Uterus (tissue), 4 donors: ENCODE data around the gene CARD10. TPM values are rescaled to one million over a fixed set of nuclear protein-coding genes. Genes with fewer than 3 reads are reported as not detected.
"Not testable (repeated sequence)": the region's sequence is repeated elsewhere in the genome, so short reads cannot be mapped to it uniquely, and the experiment has no call there.

ENCODE experiments used
- DNase-seq, 2 donors: peaks; one replicate each; pipeline ENCODE4 v3.0.0-alpha.2; 2019 to 2020
- H3K27ac ChIP-seq, 2 donors: fragments of 200-600 bp; sonication (generic); 1 replicate in 1 of 2; 2 replicates in 1 of 2; pipeline ENCODE4 v1.5.1; 2016 to 2018
- H3K27me3 ChIP-seq, 2 donors: fragments of 200-600 bp; sonication (generic); one replicate each; pipeline ENCODE4 v1.5.1; 2018 to 2019; ENCODE audit warnings: control low read depth in 1 of 2
- H3K36me3 ChIP-seq, 2 donors: fragments of 200-600 bp; sonication (generic); one replicate each; pipeline ENCODE4 v1.5.1; 2019; ENCODE audit warnings: control low read depth in 1 of 2
- H3K4me1 ChIP-seq, 2 donors: fragments of 200-600 bp; sonication (generic); one replicate each; pipeline ENCODE4 v1.5.1; 2018 to 2019; ENCODE audit warnings: control low read depth in 1 of 2
- H3K4me3 ChIP-seq, 2 donors: fragments of 200-600 bp; sonication (generic); 1 replicate in 1 of 2; 2 replicates in 1 of 2; pipeline ENCODE4 v1.5.1; 2018 to 2019; ENCODE audit warnings: mild to moderate bottlenecking in 1 of 2
- H3K9me3 ChIP-seq, 2 donors: fragments of 200-600 bp; sonication (generic); one replicate each; pipeline ENCODE4 v1.5.1; 2019; ENCODE audit warnings: control low read depth in 1 of 2
- CTCF ChIP-seq, 4 experiments: fragments of 200-600 bp in 2 of 4; fragments of 450-650 bp in 2 of 4; sonication (generic) in 2 of 4; IDR thresholded peaks; one replicate each; pipeline ENCODE4 v1.5.1; 2016 to 2019; ENCODE audit warnings: antibody characterized with exemption in 4 of 4, mild to moderate bottlenecking in 2 of 4, moderate library complexity in 1 of 4
- POLR2A ChIP-seq, 2 donors: fragments of 450-650 bp; IDR thresholded peaks; one replicate each; pipeline ENCODE4 v1.6.1; 2016; ENCODE audit warnings: antibody characterized with exemption in 2 of 2, mild to moderate bottlenecking in 1 of 2, moderate library complexity in 1 of 2
- intact Hi-C: fragments of 100-400 bp; cut with DNase I; formaldehyde crosslinking; loops from one replicate; pipeline ENCODE4 v1.15.1; 2023; ENCODE audit warnings: low total_unique reads
- total RNA-seq, 4 donors: library from RNA; depleted of rRNA in 3 of 4; stranded (reverse); fragments of >200 nt in 3 of 4; gene quantifications; one replicate each; pipeline versions ENCODE4 v1.1.0 to v1.2.4, GENCODE V29; 2014 to 2023
- donor health status: DM: yes; HTN: yes; CAD: no.

The CARD10 gene
- total RNA-seq, 4 donors from 2014 or later: 4.6 to 23.4 (median 10.2) TPM

GRCh38 chr22:37538590-37539357 lies 19.6 kb upstream of the CARD10 start:
- no peak overlapping the region for H3K4me3 ChIP-seq
- H3K4me1 ChIP-seq: no peaks in the 10 kb centered on the region
- DNase-seq: peak; percentile 92 to 94
- H3K27ac ChIP-seq: no peak overlapping the region
- no peaks in the 10 kb centered on the region for H3K9me3 ChIP-seq
- H3K36me3 ChIP-seq: no peaks in the 10 kb centered on the region
- peak; percentile 93 to 100 (median 98) for TF ChIP-seq CTCF (IDR thresholded peaks at IDR 0.05)
- TF ChIP-seq POLR2A (IDR thresholded peaks at IDR 0.05): peak in 1 of 2 donors; percentile 44
- H3K27me3 ChIP-seq: no peaks in the 10 kb centered on the region
- intact Hi-C loops: loop anchor here (2.0 kb wide), 1 partner anchor 28 kb away; no protein-coding TSS in a partner anchor

- H3K4me3 ChIP-seq: no peak overlapping the region
- no peak for DNase-seq
- no peak for TF ChIP-seq CTCF (IDR thresholded peaks at IDR 0.05)
- no peak for TF ChIP-seq POLR2A (IDR thresholded peaks at IDR 0.05)
- H3K9me3 ChIP-seq: no peaks in the 10 kb centered on the region
- intact Hi-C loops: no loop called here
- no peaks in the 10 kb centered on the region for H3K4me1 ChIP-seq
- no peaks in the 10 kb centered on the region for H3K36me3 ChIP-seq
- H3K27ac ChIP-seq: no peak overlapping the region
- H3K27me3 ChIP-seq: no peaks in the 10 kb centered on the region
Measured at GRCh38 chr22:37535159-37535558, 15.9 kb upstream of the CARD10 start.

GRCh38 chr22:37534445-37534844 lies 15.2 kb upstream of the CARD10 start:
- Histone ChIP-seq H3K4me1 (no peaks in the 10 kb centered on the region), H3K27me3 (no peaks in the 10 kb centered on the region), H3K27ac (no peak overlapping the region), H3K36me3 (no peaks in the 10 kb centered on the region), H3K4me3 (no peak overlapping the region), H3K9me3 (no peaks in the 10 kb centered on the region)
- no peak for DNase-seq
- TF ChIP-seq CTCF (IDR thresholded peaks at IDR 0.05) (no peak), POLR2A (IDR thresholded peaks at IDR 0.05) (no peak)
- intact Hi-C loops: no loop called here

- H3K27me3 ChIP-seq: no peaks in the 10 kb centered on the region
- no peaks in the 10 kb centered on the region for H3K9me3 ChIP-seq
- no peaks in the 10 kb centered on the region for H3K4me1 ChIP-seq
- no peak for TF ChIP-seq CTCF (IDR thresholded peaks at IDR 0.05)
- no peak for TF ChIP-seq POLR2A (IDR thresholded peaks at IDR 0.05)
- H3K36me3 ChIP-seq: no peaks in the 10 kb centered on the region
- DNase-seq: no peak
- intact Hi-C loops: no loop called here
- no peak overlapping the region for H3K4me3 ChIP-seq
- H3K27ac ChIP-seq: no peak overlapping the region
Measured at GRCh38 chr22:37533995-37534394, 14.8 kb upstream of the CARD10 start.

- no peaks in the 10 kb centered on the region for H3K27me3 ChIP-seq
- intact Hi-C loops: no loop called here
- peaks cover 0 to 5% of the 10 kb centered on the region in 2 donors for H3K4me1 ChIP-seq
- no peak for DNase-seq
- H3K36me3 ChIP-seq: no peaks in the 10 kb centered on the region
- TF ChIP-seq POLR2A (IDR thresholded peaks at IDR 0.05) (no peak), CTCF (IDR thresholded peaks at IDR 0.05) (no peak)
- H3K9me3 ChIP-seq: no peaks in the 10 kb centered on the region
- H3K4me3 ChIP-seq: no peak overlapping the region
- no peak overlapping the region for H3K27ac ChIP-seq
Measured at GRCh38 chr22:37529652-37530345, 10.6 kb upstream of the CARD10 start.

GRCh38 chr22:37527952-37528351 lies 8.7 kb upstream of the CARD10 start:
- H3K27me3 ChIP-seq, H3K4me1 ChIP-seq, H3K9me3 ChIP-seq, H3K36me3 ChIP-seq, H3K27ac ChIP-seq, intact Hi-C loops, H3K4me3 ChIP-seq, DNase-seq: not testable (repeated sequence)

- DNase-seq, intact Hi-C loops, H3K36me3 ChIP-seq: not testable (repeated sequence)
Measured at GRCh38 chr22:37527081-37527752, 8.0 kb upstream of the CARD10 start.

More at GRCh38 chr22:37527081-37527752, 8.0 kb upstream of the CARD10 start:
- not testable (repeated sequence) for H3K4me3 ChIP-seq, H3K27ac ChIP-seq, H3K9me3 ChIP-seq, H3K4me1 ChIP-seq, H3K27me3 ChIP-seq
